ENCODE measurements around the gene SHLD2.
"Not testable (repeated sequence)": the region's sequence is repeated elsewhere in the genome, so short reads cannot be mapped to it uniquely, and the experiment has no call there.

DNA sequence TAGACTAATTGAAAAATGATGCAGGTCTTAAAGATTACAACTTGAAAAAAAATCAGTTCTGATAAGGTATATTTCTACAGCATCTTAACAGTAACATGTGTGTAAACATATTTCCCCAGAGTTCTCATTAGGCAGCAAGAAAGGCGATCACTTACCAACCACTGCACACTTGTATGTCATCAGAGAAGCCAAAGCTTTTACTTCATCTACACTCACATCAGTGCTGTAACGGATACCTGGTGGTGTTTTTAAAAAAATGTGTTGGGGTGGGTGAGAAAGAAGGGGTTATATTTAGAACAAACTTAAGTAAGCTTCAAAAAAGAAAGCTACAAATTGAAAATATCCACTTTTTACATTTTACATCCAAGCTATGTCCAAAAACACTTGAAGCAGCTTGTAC lies 18.6 kb upstream of the SHLD2 start:
- TF ChIP-seq ZNF384 (IDR thresholded peaks at IDR 0.05); L3MBTL2 (conservative IDR thresholded peaks at IDR 0.05); LEF1 (IDR thresholded peaks at IDR 0.05; ENCODE audit: borderline replicate concordance); SP1 (IDR thresholded peaks at IDR 0.05); ELF4 (IDR thresholded peaks at IDR 0.05): not testable (repeated sequence)

Measured in HEK293T (cell line).